Astrocyte (in vitro differentiated cells and primary cell): ENCODE data around the gene GSK3B.

Source experiments
- EZH2 ChIP-seq: IDR thresholded peaks from 2 replicates; pipeline ENCODE4 v1.6.1; 2012; ENCODE audit warnings: mild to moderate bottlenecking, low read length, inconsistent platforms; ENCODE audit not compliant: insufficient read depth
- TF ChIP-seq, protein P1 (sequence below): IDR thresholded peaks from 2 replicates; pipeline ENCODE4 v1.5.1; 2011; ENCODE audit warnings: low read depth, mild to moderate bottlenecking, inconsistent platforms, low read length, moderate library complexity; ENCODE audit not compliant: insufficient read depth

DNA sequence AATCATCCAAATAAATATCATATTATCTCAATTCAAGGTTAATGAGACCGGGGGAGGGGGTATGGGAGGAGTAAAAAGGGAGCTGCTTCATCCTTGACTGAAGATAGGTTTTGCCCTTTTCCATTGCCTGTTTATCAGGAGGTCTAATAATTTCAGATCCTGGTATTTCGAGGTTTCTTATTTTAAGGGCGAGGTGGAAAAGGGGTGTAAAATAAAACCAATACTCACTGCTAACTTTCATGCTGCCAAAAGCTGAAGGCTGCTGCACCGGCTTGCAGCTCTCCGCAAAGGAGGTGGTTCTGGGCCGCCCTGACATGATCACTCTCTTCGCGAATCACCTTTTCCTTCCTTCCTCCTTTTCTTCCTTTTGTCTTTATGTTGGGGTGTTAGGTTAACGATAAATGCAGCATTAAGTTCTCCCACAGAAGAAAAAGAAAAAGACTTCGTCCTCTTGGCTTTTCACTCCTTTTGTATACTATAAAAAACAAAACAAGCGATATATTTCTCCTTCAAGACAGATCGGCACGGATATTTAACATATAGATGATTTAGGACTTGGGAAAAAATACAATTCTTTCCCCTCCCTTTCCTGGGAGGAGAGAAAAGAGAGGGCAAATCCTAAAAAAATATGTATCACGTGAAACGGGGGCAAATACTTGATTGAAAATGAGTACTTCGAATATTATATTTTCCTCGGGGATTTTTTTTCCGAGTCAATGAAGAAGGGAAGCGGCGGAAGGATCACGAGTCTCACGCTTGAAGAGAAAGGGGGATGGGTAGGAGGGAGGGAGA, 932 bp downstream of the GSK3B start:
- TF ChIP-seq, protein P1, sequence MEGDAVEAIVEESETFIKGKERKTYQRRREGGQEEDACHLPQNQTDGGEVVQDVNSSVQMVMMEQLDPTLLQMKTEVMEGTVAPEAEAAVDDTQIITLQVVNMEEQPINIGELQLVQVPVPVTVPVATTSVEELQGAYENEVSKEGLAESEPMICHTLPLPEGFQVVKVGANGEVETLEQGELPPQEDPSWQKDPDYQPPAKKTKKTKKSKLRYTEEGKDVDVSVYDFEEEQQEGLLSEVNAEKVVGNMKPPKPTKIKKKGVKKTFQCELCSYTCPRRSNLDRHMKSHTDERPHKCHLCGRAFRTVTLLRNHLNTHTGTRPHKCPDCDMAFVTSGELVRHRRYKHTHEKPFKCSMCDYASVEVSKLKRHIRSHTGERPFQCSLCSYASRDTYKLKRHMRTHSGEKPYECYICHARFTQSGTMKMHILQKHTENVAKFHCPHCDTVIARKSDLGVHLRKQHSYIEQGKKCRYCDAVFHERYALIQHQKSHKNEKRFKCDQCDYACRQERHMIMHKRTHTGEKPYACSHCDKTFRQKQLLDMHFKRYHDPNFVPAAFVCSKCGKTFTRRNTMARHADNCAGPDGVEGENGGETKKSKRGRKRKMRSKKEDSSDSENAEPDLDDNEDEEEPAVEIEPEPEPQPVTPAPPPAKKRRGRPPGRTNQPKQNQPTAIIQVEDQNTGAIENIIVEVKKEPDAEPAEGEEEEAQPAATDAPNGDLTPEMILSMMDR = no peak
- no peak for TF ChIP-seq EZH2
